Endodermal cell (in vitro differentiated cells): Measurements from ENCODE around the gene ARHGAP22. TPM values are rescaled to one million over a fixed set of nuclear protein-coding genes. Genes with fewer than 3 reads are reported as not detected.

Experiments used
- DNase-seq: peaks from one replicate; pipeline ENCODE4 v3.0.0-alpha.2; 2017
- H3K27ac ChIP-seq: 2 replicates; pipeline ENCODE4 v1.5.1; 2013; ENCODE audit warnings: mild to moderate bottlenecking, low read depth, low read length, moderate library complexity
- H3K27me3 ChIP-seq: 2 replicates; pipeline ENCODE4 v1.6.1; 2013; ENCODE audit warnings: mild to moderate bottlenecking, low read length, moderate library complexity; ENCODE audit not compliant: insufficient read depth, control insufficient read depth, poor library complexity, severe bottlenecking
- H3K36me3 ChIP-seq: 2 replicates; pipeline ENCODE4 v1.7.0; 2013; ENCODE audit warnings: mild to moderate bottlenecking, low read length, moderate library complexity; ENCODE audit not compliant: control insufficient read depth, insufficient read depth
- H3K4me1 ChIP-seq: one replicate; pipeline ENCODE4 v1.7.0; 2013; ENCODE audit warnings: low read length; ENCODE audit not compliant: control insufficient read depth, insufficient read depth
- H3K4me3 ChIP-seq: 2 replicates; pipeline ENCODE4 v1.5.1; 2013; ENCODE audit warnings: mild to moderate bottlenecking, low read length, moderate library complexity
- H3K9ac ChIP-seq: 2 replicates; pipeline ENCODE4 v1.6.1; 2013; ENCODE audit warnings: mild to moderate bottlenecking, low read length, moderate library complexity; ENCODE audit not compliant: poor library complexity, severe bottlenecking; ENCODE audit errors: extremely low read depth
- H3K9me3 ChIP-seq: 2 replicates; pipeline ENCODE4 v1.6.1; 2013; ENCODE audit warnings: mild to moderate bottlenecking, low read length, moderate library complexity; ENCODE audit not compliant: control insufficient read depth
- H3K27ac Mint-ChIP-seq: 2 replicates; pipeline ENCODE4 v1.8.0; 2020; ENCODE audit warnings: mixed read lengths
- H3K27me3 Mint-ChIP-seq: 2 replicates; pipeline ENCODE4 v1.8.0; 2021; ENCODE audit warnings: mild to moderate bottlenecking, mixed read lengths; ENCODE audit not compliant: insufficient read depth
- H3K36me3 Mint-ChIP-seq: 2 replicates; pipeline ENCODE4 v1.8.0; 2020; ENCODE audit warnings: low read depth, mixed read lengths
- H3K4me1 Mint-ChIP-seq: 2 replicates; pipeline ENCODE4 v1.8.0; 2020; ENCODE audit warnings: mixed read lengths
- H3K4me3 Mint-ChIP-seq: 2 replicates; pipeline ENCODE4 v1.8.0; 2020; ENCODE audit warnings: mild to moderate bottlenecking, moderate library complexity, mixed read lengths
- H3K9me3 Mint-ChIP-seq: 2 replicates; pipeline ENCODE4 v1.8.0; 2020; ENCODE audit warnings: mild to moderate bottlenecking, mixed read lengths
- CTCF ChIP-seq: fragments of 200-600 bp; sonication (generic); conservative IDR thresholded peaks from 2 replicates; pipeline ENCODE4 v1.5.0; 2021; ENCODE audit warnings: antibody characterized with exemption, mild to moderate bottlenecking
- WGBS, 2 experiments: methylation state at CpG; one replicate each; pipeline versions ENCODE4 v1.1.5 to v1.1.7; 2013; ENCODE audit warnings: missing lambda C conversion rate in 2 of 2, mixed read lengths in 1 of 2; ENCODE audit not compliant: insufficient coverage in 1 of 2, insufficient read length in 1 of 2; 5-methylcytosine and 5-hydroxymethylcytosine counted together
- total RNA-seq, 2 donors: library from RNA; stranded (reverse); fragmentation: NEBNext Ultra II Directional in 1 of 2; extraction: Animal tissue kit (Norgen Biotek cat#: 25700) in 1 of 2; gene quantifications; 2 replicates in 1 of 2; 3 replicates in 1 of 2; pipeline ENCODE4 v1.2.1, GENCODE V29; 2021

Gene ARHGAP22
- total RNA-seq, 2 donors from 2014 or later: 10.3 to 14.1 TPM

GRCh38 chr10:48511066-48511874, 93.6 kb downstream of the ARHGAP22 start:
- Mint-ChIP-seq H3K36me3 (no peaks in the 10 kb centered on the region), H3K27ac (no peak overlapping the region), H3K27me3 (peaks cover 2% of the 10 kb centered on the region), H3K4me3 (no peak overlapping the region), H3K9me3 (peaks cover 23% of the 10 kb centered on the region), H3K4me1 (peaks cover 2% of the 10 kb centered on the region)
- Histone ChIP-seq H3K4me1 (no peaks in the 10 kb centered on the region), H3K36me3 (no peaks in the 10 kb centered on the region), H3K4me3 (no peak overlapping the region), H3K9me3 (peaks cover 31% of the 10 kb centered on the region), H3K9ac (no peak overlapping the region), H3K27ac (no peak overlapping the region), H3K27me3 (no peaks in the 10 kb centered on the region)
- WGBS, 2 experiments: 85% methylated on average over 8 to 13 of the region's 13 CpGs
- peak; percentile 26 for DNase-seq
- no peak for TF ChIP-seq CTCF

- Histone ChIP-seq H3K4me3 (no peak overlapping the region), H3K4me1 (no peaks in the 10 kb centered on the region), H3K9me3 (peaks cover 20% of the 10 kb centered on the region), H3K27ac (no peak overlapping the region), H3K9ac (no peak overlapping the region), H3K27me3 (no peaks in the 10 kb centered on the region), H3K36me3 (no peaks in the 10 kb centered on the region)
- no peak overlapping the region for H3K27ac Mint-ChIP-seq
- peaks cover 2% of the 10 kb centered on the region for H3K27me3 Mint-ChIP-seq
- no peak overlapping the region for H3K4me3 Mint-ChIP-seq
- H3K9me3 Mint-ChIP-seq: peaks cover 17% of the 10 kb centered on the region
- TF ChIP-seq CTCF: peak; percentile 80
- no peaks in the 10 kb centered on the region for H3K36me3 Mint-ChIP-seq
- WGBS, 2 experiments: 84 to 86% methylated on average over 6 to 8 of the region's 8 CpGs
- peak; percentile 81 for DNase-seq
- peaks cover 4% of the 10 kb centered on the region for H3K4me1 Mint-ChIP-seq
Observed at GRCh38 chr10:48509974-48510692, 94.7 kb downstream of the ARHGAP22 start.

- no peak overlapping the region for H3K27ac ChIP-seq
- H3K27me3 Mint-ChIP-seq: peaks cover 2% of the 10 kb centered on the region
- 93 to 97% methylated on average over 13 to 17 of the region's 17 CpGs for WGBS, 2 experiments
- TF ChIP-seq CTCF: no peak
- peaks cover 4% of the 10 kb centered on the region for H3K4me1 Mint-ChIP-seq
- H3K4me3 ChIP-seq: no peak overlapping the region
- DNase-seq: no peak
- H3K27ac Mint-ChIP-seq: no peak overlapping the region
- peaks cover 11% of the 10 kb centered on the region for H3K9me3 Mint-ChIP-seq
- H3K27me3 ChIP-seq: no peaks in the 10 kb centered on the region
- H3K9ac ChIP-seq: no peak overlapping the region
- no peaks in the 10 kb centered on the region for H3K36me3 Mint-ChIP-seq
- no peaks in the 10 kb centered on the region for H3K4me1 ChIP-seq
- H3K36me3 ChIP-seq: no peaks in the 10 kb centered on the region
- peaks cover 11% of the 10 kb centered on the region for H3K9me3 ChIP-seq
- H3K4me3 Mint-ChIP-seq: no peak overlapping the region
Observed at GRCh38 chr10:48508791-48509772, 95.8 kb downstream of the ARHGAP22 start.
